ENCODE data around the gene G3BP1.

DNA sequence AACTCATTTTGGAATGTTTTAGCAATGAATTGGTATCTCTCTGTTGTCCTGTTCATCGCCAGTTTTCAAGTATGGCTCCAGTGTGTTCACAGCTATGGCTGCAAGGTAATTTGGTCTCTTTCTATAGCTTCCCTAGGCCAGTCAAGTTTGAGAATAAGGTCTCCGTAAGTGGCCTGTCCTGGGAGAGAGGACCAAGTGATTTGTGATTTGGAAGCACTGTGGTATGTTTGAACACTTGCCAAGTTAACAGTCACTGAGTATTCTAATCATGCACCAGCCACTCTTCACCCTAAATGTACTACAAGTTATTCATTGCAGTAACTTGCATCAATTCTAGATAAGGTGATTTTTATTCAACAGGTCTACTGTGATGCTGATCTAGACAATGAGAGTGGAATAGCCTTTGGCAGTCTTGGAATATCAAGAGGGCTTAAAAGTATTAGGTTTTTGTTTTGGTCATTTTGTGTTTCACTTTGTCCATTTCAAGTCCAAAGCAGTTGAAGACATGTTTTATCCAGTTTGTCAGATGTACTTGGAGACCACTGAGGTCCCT, 41.1 kb downstream of the G3BP1 start:
- TF ChIP-seq, protein P1, sequence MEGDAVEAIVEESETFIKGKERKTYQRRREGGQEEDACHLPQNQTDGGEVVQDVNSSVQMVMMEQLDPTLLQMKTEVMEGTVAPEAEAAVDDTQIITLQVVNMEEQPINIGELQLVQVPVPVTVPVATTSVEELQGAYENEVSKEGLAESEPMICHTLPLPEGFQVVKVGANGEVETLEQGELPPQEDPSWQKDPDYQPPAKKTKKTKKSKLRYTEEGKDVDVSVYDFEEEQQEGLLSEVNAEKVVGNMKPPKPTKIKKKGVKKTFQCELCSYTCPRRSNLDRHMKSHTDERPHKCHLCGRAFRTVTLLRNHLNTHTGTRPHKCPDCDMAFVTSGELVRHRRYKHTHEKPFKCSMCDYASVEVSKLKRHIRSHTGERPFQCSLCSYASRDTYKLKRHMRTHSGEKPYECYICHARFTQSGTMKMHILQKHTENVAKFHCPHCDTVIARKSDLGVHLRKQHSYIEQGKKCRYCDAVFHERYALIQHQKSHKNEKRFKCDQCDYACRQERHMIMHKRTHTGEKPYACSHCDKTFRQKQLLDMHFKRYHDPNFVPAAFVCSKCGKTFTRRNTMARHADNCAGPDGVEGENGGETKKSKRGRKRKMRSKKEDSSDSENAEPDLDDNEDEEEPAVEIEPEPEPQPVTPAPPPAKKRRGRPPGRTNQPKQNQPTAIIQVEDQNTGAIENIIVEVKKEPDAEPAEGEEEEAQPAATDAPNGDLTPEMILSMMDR (IDR thresholded peaks at IDR 0.05; ENCODE audit: low read length) = no peak
- TF ChIP-seq EZH2 (IDR thresholded peaks at IDR 0.05; ENCODE audit: borderline replicate concordance, low read length) = no peak

Measured in OCI-LY1 (cell line).